ENCODE measurements around the gene EPN3.

The EPN3 gene

DNA sequence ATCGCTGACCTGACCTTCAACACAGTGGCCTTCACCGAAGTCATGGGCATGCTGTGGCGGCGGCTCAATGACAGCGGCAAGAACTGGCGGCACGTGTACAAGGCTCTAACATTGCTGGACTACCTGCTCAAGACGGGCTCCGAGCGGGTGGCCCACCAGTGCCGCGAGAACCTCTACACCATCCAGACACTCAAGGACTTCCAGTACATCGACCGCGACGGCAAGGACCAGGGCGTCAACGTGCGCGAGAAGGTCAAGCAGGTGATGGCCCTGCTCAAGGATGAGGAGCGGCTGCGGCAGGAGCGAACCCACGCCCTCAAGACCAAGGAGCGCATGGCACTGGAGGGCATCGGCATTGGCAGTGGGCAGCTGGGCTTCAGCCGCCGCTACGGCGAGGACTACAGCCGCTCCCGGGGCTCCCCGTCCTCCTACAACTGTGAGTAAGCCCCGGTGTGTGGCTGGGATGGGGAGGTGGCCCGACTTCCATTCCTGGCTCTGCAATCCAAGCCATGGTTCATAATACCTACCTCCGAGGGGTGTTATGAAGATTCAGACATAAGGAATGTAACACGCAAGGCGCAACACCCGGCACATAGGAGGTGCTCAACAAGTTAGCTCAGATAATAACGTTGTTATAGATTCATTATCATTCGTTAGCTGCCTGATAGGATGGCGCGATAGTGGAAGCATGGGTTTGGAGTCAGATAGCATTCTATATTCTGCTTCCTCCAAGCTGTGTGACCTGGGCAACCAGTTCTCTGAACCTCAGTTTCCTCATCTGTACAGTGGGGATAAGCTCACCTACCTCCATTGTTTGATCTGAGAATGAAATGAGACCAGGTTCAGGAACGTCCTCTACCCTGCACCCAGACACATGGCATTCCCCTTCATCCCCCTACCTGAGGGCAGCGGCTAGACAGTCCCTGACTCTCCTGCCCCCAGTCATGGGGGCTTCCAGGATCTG, 4.4 kb downstream of the EPN3 start:
- FAIRE-seq: no peak

DNA sequence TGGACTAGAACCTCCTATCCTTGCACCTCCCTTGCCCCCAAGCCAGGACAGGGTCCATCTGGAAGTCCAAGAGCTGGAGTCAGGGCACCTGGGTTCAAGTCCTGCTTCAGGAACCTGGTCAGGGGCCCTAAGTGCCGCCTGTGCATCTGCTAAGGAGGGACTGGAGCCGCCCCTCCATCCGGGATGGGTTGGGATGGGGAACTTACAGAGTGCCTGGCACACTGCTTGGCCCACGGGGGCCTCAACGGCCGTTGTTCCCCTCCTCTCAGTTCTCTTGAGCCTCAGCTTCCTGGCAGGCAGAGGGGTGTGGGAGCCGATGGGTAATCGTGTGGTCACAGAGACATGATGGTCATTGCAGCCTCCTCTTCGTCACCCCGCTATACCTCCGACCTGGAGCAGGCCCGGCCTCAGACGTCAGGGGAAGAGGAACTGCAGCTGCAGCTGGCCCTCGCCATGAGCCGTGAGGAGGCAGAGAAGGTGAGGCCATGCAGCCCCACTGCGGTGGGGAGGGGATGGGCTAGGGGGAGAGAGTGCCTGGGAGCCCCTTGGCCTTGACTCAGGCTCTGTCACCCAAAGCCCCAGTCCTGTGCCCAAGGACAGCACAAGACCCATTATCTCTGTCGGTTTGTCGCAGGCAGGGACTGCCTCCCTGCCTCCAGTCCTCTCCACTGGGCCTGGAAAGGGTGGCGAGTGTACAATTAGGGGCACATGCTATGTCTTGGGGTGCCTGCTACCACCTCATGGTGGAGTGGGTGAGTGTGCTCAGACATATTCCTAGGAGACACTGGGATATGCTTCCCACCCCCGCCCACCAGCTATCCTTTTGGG, 5.4 kb downstream of the EPN3 start:
- no peak for FAIRE-seq

DNA sequence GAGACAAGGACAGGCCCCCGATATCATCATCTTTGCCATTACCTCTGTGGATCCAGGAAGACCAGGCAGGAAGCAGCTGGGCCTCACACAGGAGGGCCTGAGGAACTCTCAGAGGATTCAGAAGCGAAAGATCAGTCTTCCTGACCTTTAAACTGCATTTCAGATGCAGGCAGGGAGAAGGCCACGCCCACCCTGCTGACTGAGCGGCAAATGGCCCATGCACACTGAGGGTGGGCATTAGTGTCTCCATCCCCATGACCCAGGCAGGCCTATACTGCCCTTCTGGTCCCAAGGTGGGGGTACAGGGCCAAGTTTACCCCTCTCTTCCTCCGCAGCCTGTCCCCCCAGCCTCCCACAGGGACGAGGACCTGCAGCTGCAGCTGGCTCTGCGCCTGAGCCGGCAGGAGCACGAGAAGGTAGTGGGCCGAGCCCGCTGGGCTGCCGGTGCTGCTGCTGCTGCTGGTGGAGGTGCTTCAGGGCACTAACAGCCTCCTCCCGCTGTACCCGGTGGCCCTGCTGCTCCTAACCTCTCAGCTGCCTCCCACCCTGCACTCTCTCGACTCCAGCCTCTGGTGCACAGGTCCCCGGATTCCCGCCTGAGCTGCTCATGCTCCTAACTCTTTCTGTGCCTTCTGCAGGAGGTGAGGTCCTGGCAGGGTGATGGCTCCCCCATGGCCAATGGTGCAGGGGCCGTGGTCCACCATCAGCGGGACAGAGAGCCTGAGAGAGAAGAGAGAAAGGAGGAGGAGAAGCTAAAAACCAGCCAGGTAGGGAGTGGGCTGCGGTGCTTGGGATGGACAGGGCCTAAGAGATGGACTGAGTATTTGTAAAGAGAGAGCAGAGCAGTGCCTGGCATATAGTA, 6.2 kb downstream of the EPN3 start:
- FAIRE-seq: no peak

DNA sequence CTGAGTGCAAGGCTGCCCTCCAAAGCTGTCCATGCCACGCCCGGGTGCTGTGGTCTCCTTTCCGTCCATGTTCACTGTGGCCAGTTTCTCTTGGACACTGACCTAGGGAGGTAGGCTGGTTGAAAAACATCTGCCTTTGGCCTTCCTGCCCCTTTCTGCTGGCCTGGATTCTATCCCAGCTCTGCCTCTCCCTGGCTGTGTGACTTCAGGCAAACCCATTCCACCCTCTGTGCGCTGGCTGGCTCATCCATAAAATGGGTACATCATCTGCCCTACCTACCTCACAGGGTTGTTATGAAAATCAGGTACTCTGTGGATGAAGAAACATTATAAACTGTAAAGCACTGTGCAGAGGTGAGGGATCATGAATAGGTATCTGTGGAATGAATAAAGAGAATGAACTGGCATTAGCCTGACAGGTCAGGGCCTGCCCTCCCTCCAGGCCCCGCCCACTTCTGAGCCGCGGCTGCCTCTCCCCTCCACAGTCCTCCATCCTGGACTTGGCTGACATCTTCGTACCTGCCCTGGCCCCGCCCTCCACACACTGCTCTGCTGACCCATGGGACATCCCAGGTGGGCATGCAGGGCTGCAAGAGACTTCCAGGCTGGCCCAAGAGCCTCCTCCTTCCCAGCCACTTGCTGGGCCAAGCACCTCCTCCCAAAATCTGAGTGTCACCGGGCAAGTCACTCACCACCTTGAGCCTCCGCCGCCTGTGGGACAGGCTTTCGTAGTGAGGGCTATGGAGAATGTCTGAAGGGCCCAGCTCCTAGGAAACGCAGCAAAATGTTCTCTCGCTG, 7.4 kb downstream of the EPN3 start:
- FAIRE-seq: no peak

DNA sequence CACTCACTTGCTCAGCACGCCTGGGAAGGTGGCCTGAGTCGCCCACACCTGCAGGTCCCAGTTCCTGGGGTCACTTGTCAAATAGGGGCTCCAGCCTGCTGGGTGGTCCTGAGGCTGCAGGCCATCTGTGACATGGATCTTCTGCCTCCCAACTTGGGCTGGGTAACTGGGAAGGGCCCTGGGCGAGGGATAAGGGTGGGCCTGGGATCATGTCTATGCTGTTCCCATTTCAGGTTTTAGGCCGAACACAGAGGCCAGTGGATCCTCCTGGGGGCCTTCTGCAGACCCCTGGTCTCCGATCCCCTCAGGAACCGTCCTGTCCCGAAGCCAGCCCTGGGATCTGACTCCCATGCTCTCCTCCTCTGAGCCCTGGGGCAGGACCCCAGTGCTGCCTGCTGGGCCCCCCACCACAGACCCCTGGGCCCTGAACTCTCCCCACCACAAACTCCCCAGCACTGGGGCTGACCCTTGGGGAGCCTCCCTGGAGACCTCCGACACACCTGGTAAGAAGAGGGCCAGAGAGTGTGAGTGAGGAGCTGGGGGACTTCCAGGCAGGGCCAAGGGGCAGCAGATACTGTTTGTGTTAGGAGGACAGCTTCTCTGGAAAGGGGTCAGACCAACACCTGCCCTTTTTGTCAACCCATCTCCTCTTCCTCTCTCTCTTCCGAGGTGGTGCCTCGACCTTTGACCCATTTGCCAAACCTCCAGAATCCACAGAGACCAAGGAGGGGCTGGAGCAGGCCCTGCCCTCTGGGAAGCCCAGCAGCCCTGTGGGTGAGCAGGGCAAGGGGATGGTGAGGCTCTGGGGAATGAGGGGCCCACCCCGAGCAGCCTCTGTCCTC, 8.2 kb downstream of the EPN3 start:
- FAIRE-seq: no peak

DNA sequence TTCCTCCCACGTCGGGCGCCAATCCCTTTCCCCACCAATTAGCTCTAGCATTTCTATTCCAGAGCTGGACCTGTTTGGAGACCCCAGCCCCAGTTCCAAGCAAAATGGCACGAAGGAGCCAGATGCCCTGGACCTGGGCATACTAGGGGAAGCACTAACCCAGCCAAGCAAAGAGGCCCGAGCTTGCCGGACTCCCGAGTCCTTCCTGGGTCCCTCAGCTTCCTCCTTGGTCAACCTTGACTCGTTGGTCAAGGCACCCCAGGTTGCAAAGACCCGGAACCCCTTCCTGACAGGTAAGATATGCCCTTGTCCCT, 8.8 kb downstream of the EPN3 start:
- no peak for FAIRE-seq

DNA sequence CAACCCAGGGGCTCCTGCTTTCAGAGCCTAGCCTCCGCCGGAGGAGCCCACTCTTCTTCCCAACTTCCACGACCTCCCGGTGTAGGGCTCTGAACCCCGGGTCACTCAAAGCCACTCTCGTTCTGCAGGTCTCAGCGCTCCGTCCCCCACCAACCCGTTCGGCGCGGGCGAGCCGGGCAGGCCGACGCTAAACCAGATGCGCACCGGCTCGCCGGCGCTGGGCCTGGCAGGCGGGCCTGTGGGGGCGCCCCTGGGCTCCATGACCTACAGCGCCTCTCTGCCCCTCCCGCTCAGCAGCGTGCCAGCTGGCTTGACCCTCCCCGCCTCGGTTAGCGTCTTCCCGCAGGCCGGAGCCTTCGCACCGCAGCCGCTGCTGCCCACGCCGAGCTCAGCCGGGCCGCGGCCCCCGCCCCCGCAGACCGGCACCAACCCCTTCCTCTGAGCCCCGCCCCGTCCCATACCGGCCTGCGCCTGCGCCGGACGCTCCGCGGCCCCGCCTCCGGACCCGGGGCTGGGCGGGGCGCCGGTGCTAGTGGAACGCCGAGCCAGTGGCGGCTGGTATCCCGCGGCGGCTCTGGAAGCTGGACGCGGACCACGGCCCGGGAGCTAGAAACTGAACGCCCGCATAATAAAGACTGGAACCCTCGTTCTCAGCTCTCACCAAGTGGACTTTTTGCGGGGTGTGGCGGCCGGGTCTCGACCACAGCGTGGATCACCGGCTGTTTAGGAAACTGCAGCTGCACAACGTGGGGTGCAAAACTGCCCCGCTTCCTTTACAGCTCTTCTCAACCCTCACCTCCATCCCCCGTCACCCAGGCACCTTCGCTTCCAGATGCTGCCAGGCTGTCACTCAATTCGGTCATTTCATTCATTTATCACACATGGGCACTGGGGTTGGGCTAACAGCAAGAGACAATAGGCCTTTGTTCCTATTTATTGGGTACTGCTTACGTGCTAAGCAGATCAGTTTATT, 9.5 kb downstream of the EPN3 start:
- no peak for FAIRE-seq

DNA sequence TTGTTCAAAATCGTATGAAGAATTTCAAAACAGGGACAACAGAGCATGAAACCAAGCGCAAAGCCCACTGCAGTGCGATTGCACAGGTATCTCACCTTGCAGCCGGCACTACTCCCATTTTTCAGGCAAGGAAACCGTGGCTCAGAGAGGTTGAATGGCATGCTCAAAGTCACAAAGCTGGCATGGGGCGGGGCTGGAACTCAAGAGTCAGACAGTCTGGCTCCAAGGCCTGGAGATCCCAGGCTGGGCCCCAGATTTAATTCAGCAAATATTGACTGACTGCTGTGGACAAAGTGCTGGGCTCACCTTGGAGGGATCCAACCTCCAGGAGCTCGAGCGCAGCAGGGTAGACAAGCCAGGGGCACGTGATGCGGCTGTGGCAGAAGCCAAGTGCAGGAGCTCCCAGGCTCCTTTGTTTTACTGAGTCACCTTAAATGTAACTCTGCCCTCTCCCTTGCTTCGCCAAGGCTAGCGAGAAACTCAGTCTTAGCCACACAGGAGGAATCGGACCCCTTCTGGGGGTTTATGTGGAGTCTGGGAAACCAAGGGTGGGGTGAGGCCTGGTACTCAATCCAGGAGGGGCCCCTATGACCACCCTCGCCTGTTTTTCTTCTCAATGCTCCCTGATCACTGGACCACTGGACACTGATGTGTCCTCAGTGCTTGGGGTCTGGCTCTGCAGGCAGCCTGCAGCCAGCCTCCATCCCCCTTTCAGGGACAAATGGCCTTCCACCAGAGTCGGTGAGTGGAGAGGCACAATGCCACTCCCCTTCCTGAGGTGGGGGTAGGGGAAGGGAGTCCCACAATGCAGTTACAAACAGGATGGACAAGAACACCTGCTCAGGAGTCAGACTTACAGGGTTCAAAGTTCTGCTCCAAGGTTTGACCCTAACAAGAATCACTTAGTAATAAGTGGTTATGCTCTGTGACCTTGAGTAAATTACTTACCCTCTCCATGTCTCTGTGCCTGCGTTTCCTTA, 10.6 kb downstream of the EPN3 start:
- FAIRE-seq: no peak

DNA sequence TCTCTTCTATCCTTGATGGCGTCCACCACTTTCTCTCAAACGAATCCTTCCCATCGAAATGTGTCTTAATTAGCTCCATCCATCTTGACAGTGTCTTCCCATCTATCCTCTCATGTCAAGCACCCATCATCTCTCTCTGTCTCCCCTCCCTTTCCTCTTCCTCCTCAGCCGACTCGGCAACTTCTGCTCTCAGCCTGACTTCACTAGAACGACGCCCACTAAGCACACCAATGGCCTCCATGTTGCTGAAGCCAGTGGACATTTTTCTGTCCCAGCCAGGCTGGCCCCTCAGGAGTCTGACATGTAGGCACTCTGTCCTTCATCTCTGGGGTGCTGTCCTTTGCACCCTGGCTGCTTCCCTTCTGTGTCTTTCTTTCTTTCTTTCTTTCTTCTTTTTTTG, 12.0 kb downstream of the EPN3 start:
- no peak for FAIRE-seq

DNA sequence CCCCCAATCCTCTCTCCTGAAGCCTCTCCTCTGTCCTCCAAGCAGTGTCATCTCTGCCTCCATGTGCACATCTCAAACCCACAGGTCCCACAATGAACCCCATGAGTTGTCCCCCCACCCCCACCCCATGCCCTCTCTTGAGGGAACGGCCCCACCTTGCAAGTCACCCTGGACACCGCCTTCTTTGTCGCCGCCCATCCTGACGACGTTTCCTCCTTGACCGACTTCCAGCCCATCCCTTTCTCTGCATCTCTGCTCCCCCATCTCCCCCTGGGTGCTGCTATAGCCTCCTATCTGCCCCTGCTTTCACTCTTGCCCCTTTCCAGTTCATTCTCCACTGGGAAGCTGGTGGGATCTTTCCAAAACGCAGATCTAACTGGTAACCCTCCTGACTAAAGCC, 12.8 kb downstream of the EPN3 start:
- no peak for FAIRE-seq

DNA sequence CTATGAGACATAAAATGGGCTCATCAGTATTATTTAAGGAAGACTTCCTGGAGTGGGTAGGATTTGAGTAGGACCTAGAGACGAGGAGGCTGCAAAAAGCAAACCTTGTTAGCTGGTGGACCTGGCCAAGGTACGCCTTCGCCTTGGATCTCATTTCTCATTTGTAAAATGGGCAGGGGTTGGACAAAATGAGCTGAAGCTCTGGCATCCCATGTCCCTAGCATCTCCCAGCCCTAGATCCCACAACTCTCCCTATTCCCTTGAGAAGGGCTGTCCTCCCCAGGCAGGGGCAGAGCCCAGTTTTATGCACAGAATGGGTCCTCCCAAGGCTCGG, 14.1 kb downstream of the EPN3 start:
- FAIRE-seq: no peak

DNA sequence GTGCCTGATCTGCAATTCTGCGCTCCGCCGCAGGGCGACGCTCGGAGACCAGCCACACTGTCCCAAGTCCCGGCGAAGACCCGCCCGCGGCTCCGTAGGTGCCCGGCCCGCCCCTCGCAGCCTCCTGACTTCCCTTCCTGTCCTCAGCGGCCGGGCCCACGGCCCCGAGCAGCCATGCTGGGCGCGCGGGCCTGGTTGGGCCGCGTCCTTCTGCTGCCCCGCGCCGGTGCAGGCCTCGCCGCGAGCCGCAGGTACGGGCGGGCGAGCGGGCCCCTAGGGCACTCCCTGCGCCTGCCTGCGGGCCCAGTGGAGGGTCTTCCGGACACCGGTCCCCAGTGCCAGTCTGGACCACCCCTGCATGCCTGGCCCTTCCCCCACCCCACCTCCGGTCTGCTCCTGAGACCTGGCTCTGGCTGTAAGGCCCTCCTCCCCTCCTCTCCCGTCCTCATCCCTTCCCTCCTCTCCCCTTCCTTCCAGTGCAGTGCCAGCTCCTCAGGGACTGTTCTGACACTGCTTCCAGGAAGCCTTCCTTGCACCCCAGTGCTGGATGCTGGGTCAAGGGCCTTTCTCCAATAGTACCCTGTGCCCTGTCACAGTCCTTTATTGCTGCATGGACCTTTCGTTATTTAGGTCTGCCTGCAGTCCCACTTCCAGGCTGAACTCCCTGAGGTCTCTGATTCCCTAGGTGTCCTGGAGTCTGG, 14.7 kb downstream of the EPN3 start, which contains the start of gene SPATA20:
TSS of gene SPATA20 (plus strand) at position 140 of the 701 bp plus-strand sequence. CDS start at position 175, 35 bp downstream.
- FAIRE-seq: no peak

DNA sequence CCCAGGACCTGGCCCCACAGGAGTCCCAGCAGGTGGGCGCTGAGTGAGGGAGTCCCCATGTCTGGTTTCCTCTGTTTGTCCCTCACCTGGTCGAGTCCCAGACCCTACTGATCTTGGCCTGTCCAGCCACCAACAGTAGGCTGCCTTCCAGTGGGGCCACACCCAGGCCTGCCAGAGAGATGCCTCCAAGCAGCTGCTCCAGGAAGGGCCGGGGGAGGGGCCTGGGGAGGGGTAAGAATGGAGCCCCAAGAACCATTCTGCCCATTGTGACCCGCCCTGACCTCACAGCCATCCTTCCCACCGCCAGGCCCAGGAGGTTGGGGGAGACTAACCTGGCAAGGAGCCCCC, 15.2 kb downstream of the EPN3 start:
- FAIRE-seq: no peak

DNA sequence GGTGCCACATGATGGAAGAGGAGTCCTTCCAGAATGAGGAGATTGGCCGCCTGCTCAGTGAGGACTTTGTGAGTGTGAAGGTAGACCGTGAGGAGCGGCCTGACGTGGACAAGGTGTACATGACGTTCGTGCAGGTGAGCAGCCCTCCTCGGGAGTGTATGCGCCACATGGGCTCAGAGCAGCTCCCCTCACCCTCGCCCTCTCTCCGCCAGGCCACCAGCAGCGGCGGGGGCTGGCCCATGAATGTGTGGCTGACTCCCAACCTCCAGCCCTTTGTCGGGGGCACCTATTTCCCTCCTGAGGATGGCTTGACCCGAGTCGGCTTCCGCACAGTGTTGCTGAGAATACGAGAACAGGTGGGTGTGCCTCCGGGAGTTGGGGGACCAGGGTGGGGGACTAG, 16.3 kb downstream of the EPN3 start:
- no peak for FAIRE-seq

DNA sequence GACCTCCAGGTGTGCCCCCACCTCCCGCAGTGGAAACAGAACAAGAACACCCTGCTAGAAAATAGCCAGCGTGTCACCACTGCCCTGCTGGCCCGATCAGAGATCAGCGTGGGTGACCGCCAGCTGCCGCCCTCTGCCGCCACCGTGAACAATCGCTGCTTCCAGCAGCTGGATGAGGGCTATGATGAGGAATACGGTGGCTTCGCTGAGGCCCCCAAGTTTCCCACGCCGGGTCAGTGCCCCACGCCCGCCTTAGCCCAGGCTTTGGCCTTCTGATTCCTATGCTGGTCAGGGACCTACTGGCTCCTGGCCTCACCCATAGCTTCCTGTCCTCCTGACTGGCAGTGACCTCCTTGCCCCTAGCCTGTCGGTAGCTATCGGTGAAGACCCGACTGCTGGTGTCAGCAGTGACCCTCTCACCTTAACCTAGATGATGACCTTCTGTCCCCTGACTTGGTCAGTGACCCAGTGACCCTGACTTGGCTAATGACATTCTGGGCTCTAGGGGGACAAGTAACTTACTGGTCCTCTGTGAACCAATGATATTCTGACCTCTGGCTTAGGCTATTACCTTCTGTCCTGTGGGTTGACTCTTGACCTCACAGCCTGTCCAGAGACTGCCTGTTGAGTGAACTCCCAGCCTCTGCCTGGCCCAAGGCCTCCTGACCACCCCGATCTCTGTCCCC, 16.9 kb downstream of the EPN3 start:
- no peak for FAIRE-seq

DNA sequence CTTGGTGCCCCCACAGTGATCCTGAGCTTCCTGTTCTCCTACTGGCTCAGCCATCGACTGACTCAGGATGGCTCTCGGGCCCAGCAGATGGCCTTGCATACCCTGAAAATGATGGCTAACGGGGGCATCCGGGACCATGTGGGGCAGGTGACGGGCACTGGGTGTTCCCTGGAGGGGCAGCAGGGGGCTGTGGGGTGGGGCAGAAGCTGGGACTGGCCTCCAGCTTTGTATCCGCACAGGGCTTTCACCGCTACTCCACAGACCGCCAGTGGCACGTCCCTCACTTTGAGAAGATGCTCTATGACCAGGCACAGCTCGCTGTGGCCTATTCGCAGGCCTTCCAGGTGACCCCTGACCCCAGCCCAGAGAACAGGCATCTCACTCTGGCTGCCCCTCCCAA, 17.4 kb downstream of the EPN3 start:
- no peak for FAIRE-seq

DNA sequence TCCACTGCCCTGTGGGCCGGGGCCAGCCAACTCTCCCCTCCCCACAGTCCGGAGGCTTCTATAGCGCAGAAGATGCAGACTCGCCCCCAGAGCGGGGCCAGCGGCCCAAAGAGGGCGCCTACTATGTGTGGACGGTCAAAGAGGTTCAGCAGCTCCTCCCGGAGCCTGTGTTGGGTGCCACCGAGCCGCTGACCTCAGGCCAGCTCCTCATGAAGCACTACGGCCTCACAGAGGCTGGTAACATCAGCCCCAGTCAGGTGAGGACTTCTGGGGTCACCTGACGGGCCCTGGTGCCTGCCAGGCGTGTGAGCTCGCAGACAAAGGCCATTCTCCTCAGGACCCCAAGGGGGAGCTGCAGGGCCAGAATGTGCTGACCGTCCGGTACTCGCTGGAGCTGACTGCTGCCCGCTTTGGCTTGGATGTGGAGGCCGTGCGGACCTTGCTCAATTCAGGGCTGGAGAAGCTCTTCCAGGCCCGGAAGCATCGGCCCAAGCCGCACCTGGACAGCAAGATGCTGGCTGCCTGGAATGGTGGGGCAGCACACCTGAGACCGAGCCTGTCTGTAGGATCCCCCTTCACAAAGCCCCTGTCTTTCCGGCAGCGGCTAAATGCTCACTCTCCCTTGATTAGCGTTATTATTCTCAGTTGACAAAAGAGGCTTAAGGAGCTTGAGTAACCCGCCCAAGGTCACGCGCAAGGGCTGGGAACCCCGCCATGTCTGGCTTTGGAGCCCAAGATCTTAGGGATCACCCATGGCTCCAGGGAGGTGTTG, 18.3 kb downstream of the EPN3 start:
- no peak for FAIRE-seq
